DMS53 treated with DMSO at 0.1 percent for 48 hours (cell line): ENCODE results near the gene CFI.

ENCODE experiments used
- DNase-seq: peaks from one replicate; lab custom pipeline; 2025; ENCODE audit not compliant: unreplicated experiment; lab: John Stamatoyannopoulos, UW

Gene CFI

GRCh38 chr4:109801895-109802319, at the start of gene CFI:
Gene CFI (minus strand): TSS chr4:109801999. CDS start chr4:109801971, 28 bp downstream.
- no peak for DNase-seq

GRCh38 chr4:109850601-109851000, 48.8 kb upstream of the CFI start:
- DNase-seq, result no peak

DNA sequence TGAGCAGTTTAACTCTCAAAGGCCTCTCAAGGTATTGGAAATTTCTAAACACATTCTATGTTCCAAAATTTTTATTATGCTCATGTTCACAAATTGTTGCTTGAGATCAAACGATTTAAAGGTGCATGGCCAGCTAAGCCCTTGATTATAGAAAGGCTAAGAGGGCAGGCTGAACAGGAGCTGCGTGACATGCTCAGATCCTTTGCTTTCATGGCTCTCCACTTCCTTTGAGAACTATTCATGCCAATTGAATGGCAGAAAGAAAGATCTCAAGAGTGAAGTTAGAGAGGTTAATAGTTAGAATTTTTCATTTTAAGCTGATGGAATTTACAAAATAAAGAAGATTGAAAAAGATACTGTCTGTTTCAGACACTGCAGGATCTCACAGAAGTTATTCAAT, 46.7 kb upstream of the CFI start:
- no peak for DNase-seq

DNA sequence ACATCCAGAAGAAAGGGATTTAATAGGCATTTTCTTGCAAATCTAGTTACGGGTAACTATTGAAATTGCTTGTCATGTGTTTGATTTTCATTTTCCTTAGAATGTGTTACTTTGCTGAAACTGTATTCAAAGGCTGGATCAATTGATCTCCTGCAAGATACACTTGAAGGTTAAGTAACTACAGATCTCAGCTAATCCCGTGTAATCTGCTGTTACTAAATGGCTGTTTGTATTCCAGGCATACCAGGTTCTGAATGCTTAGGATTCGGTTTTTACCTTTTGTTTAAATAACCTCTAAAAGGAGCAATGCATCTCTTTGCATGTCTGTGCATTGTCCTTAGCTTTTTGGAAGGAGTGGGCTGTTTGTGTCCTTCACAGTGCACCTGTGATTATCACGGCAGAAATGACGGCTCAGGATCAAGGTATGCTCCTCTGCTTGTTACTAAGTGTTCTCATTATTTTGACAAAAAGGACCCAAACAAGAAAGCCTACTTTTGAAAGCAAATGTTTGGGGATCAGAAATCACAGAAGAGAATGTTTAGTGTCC, 46.2 kb upstream of the CFI start, which contains the start of gene LRIT3:
Gene LRIT3, plus strand, starts transcription at position 212 of the 547 bp plus-strand sequence. Its CDS starts 95 bp downstream, at position 307.
- no peak for DNase-seq

DNA sequence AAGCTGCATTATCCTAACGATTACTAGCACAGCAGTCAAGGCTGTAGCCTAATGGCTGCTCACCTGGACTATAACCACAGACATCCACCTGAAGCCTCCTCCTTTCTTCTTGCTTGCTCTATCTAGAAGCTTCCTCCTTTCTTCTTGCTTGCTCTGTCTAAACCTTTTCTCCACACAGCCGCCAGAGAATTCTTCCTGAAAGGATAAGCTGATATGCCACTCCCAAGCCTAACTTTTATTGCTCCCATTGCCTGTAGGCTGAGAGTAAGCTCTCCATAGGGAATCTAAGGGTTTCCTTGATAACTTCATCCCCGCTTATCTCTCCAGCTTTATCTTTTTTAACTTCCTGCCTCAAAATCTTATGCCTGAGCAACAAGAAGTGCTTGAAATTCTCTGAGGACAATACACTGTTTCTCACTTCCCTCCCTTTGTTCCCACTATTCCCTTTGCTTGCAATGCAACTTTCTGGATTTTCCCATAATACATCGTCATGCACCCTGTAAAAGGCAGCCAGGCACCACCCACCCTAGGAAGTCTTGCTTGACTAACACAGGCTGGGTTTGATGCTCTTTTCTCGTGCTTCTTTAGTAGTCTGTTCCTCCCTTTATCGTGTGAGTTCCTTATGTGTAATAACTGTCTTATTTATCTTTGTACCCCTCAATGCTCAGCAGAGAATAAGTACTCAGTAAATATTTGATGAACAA, 44.7 kb upstream of the CFI start:
- no peak for DNase-seq

DNA sequence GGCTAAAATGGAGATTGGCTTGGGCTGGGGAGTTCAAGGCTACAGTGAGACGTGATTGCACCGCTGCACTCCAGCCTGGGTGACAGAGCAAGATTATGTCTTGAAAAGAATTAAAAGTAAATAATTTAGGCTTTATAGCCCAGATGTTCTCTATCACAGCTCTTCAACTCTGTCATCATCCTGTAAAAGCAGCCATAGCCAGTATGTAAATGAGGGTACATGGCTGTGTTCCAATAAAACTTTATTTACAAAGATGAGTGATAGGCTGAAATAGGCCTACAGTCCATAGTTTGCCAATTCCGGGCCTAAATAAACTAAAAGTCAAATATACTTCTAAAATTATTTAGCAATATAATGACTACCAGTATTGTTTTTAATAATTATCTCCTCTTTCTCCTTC, 35.2 kb upstream of the CFI start:
- DNase-seq, result no peak

DNA sequence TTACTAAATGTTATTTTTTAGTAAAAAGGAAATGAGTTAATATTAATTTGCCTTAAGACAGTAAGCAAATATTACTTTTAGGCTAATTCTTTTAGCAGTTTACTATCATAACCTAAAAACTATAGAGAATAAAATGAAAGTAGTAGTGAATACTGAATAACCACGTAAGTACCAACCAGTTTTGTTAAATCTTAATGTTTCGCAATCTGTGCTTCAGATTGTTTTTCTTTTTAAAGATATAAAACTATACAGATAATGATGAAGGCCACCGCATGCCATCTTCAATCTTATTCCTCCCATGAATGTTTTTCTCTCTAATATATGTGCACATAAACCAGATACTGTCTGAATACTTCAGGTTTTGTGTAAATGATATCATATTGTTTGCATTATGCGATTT, 32.0 kb upstream of the CFI start:
- no peak for DNase-seq

GRCh38 chr4:109827672-109828071, 25.9 kb upstream of the CFI start, which contains the start of gene RRH:
Gene RRH (plus strand): TSS chr4:109827972. CDS start chr4:109828028, 56 bp downstream.
- DNase-seq, result no peak

DNA sequence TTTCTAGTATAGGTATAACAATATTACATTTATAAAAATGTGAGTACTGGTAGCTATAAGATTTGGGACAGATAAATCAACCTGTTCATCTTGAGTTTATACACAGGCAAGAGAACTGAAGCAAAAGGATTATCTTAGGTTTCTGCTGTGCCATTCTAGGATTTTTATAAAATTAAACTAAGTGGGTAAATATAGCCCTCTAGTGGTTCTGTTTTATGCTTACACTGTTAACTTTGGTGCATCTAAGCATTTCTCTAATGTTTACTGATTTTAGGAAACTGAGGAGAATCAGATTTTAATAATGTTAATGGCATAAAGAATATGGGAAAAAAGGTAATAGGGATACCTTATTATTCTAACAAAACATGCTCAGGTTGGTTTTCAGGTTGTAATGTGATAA, 24.9 kb upstream of the CFI start:
- DNase-seq, result no peak

DNA sequence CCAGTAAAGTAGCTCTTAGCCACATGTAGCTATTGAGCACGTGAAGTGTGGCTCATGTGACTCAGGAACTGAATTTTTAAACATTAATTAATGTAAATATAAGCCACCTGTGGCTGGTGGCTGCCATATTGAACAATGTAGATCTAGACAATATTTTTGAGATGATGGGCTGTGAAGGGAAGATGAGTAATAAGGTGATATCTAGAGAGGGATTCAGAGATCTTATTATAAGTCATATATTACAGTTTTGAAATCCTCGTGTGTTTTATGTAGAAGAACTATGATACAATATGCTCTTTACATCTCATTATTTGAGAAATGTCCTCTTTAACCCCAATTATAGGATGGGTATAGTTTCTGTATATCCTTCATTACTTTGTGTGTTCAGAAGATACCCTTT, 19.4 kb upstream of the CFI start:
- no peak for DNase-seq

GRCh38 chr4:109820563-109820962, 18.8 kb upstream of the CFI start:
- no peak for DNase-seq

DNA sequence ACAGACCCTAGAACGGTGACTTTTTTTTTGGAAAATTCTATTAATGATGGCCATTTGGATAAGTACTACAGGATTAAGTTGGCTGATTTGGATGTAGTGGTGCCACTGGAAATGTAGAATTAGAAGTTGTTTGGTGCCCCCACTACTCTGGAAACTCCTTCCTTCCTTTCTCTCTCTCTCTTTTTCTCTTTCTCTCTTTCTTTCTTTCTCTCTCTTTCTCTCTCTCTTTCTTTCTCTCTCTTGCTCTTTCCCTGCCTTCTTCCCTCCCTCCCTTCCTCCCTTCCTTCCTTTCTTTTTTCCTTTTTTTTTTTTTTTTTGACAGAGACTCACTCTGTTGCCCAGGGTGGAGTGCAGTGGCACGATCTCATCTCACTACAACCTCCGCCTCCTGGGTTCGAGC, 16.5 kb upstream of the CFI start:
- DNase-seq, result no peak

DNA sequence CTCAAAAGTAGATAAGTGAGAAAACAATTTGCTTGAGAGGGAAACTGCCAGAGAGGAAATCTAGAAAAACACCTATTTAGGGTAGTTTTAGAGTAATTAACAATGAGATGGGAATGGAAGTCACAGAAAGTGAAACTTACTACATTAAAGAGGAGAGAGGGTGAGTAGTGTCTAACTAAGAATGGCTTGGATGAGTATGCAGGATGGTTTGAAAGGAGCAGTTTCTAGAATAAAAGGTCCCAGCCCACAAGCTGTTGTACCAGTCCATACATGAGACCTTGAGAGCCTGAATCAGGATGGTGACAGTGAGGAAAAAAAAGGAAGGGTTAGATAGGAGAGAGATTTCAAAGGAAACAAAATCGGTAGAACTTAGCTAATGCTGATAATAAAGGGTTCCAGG, 15.1 kb upstream of the CFI start:
- no peak for DNase-seq

- no peak for DNase-seq
Measured at GRCh38 chr4:109816082-109816442, 14.3 kb upstream of the CFI start.

DNA sequence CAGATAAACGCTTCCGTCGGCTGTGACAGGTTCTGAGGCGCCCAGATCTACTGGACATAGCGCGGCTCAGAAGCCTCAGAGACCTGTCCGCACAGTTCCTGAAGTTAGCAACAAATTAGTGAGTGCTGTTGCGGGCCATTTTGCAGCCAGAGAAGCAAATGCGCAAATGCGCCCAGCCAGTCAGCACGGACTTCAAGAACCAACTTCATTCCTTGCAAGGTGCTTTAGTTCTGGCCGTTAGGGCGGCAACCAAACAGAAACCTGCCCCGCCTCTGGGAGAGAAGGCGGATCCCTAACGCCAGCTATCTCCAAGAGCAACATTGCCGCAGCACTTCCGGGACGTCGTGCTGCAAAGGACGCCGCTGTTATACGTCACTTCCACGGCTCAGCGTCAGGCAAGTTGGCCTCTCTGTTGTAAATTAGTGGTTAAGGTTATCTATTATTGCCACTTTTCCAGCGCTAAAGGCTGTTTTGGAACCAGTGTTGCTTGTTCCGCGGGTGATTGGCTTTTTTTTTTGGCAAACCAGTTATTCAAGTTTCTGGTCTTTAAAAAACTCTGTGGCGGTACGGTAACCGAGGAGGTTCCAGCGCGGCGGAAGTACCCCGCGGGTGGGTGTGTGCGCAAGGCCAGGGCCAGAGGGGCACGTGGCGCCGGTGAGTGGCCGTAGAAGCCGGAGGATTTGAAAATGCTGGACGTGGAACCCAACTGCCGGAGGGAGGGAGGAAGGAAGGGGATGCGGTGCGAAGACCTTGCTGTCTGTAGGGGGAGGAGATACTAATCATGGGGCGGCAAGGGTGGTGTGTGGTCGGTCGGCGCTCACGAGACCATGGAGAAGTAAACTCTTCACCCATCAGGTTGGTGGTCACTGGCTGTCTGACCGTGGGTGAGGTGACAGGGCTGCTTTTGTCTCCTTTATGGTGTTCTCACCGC, 13.6 kb upstream of the CFI start, which contains the start of gene GAR1:
Gene GAR1, plus strand, starts transcription at position 612 of the 931 bp plus-strand sequence. CDS start 403 bp downstream, outside the sequence.
- peak; percentile 80 for DNase-seq

DNA sequence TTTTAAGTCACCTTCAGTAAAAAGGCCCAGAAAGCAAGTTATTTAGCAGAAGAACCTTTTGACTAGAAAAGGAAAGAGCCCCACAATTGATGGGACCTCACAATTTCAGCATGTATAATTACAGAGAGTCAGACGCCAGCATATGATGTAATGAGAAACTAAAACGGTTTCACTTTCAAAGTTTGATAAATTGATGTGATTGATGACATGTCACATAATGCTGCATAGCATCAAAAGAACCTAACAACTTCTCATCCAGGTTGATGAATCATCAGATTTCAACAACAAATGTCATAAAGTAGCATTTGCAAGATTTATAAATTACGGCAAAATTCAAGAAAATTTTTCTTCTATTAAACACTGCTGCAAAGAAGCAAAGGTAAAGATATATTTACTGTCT, 9.9 kb upstream of the CFI start:
- no peak for DNase-seq

DNA sequence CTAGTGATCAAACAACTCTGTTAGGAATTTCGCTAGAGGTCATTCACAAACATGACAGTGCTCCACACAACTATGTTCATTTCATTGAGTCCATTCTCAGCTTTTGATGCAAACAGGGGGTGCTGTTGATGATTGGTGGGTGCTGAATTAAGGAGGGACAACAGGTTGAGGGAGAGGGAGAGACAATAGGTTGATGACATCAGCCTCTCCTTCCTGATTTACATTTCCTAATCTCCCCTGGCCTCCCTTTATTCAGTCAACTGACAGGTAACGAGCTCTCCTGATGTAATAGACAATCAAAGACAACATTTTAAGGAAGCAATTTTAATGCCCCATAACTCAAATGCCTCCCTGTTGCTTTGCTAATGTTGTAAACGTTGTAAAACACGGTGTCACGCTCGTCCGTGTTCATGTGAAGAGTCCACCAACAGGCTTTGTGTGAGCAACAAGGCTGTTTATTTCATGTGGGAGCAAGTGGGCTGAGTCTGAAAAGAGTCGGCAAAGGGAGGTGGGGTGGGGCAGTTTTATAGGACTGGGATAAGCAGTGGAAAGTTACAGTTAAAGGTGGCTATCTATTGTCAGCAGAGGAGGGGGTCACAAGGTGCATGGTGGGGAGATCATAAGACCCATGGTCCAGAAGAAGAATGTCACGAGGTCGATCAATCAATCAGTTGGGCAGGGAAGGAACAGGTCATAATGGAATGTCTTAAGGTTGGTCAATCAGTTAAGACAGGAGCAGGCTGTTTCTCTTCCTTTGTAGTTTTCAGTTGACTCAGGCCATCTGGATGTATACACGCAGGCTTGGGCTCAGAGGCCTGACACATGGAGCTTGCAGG, 9.0 kb upstream of the CFI start:
- no peak for DNase-seq

DNA sequence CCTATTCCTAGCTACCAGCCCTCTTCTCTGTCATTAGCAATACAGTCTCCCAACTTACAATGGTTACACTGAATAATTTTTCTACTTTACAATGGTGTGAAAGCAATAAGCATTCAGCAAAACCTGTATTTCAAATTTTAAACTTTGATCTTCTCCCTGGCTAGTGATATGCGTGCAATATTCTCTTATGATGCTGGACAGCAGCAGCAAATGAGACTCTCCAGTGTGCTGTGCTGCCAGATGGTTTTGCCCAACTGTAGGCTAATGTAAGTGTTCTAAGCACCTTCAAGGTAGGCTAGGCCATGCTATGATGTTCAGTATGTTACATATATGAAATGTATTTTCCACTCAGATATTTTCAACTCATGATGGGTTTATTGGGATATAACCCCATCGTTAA, 7.9 kb upstream of the CFI start:
- DNase-seq, result no peak

DNA sequence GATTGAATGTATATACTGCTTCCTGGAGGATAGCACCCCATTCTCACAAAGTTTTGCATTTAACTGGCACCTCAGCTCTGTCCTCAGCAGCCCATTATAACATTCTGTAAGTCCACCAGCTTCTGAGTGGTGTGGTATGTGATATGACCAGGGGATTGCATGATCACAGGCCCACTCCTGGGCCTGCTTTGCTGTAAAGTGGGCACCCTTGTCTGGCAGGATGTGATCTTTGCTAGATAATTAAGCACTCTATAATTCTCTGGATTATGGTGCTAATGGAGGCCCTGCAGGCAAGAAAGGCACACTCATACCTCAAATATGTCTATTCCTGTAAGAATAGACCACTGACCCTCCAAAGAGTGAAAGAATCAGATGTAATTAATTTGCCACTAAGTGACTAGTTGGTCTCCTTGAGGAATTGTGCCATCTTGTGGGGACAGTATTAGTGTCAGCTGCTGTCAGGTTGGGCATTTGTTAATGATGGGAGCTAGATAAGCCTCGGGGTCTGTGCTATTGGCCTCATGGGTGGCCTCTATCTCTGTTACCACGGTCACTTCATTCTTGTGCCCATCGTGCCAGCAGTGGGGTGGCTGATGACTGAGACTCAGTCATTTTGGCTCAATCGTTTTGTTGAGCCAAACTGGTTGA, 2.2 kb upstream of the CFI start:
- DNase-seq, result peak; percentile 43

DNA sequence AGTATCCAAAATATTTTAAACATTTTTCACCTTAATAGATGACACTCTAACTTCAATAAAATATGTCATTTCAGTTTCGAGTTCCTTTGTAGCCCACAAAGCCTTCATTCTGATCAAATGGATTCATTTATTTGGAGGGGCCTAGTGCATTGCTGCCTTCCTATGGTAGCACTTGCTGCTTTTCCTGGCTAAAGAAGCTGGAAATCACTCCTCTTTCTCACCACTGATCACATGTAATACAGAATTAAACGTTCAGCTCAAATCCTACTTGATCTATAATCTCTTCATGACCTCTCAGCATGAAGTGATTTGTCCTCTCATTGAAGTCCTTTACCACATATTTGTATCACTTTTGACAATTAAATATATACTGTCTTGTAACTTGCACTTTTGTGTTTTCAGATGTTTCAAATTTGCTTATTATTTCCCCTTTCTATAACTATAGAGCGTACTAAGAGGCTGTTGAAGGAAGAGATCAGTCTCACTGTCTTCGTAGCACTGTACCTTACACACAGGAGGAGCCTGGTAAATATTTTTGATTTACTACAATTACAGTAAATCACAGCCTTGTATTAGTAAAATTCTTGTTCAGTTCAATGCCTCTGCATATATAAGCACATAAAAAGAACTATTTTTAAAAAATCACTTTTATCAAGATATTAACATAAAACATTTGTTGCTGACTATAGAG, 555 bp downstream of the CFI start:
- no peak for DNase-seq
